GM12878 (cell line): ENCODE results near the gene LEP. TPM values are rescaled to one million over a fixed set of nuclear protein-coding genes. Genes with fewer than 3 reads are reported as not detected.

Experiments used
- ATAC-seq: fragments of 200-7000 bp; cut with Tn5 transposase; 3 replicates; pipeline ENCODE4 v1.9.1; 2020; ENCODE audit warnings: mild to moderate bottlenecking, moderate library complexity
- BruUV-seq: library from RNA; stranded (reverse); fragments of 400-500 nt; replicated peaks from 2 replicates; lab custom pipeline; 2021; lab: Mats Ljungman, UMichigan
- CTCF ChIA-PET: fragments of 300-600 bp; sonication (Branson Sonifier 250); formaldehyde crosslinking; extraction: SDS; loops from one replicate; lab custom pipeline; 2021; ENCODE audit warnings: inconsistent platforms; lab: Yijun Ruan, JAX
- POLR2A ChIA-PET: fragments of 350-600 bp; formaldehyde crosslinking; extraction: SDS; loops from one replicate; lab custom pipeline; 2021; ENCODE audit warnings: inconsistent platforms; lab: Charles Lee
- RAD21 ChIA-PET: fragments of 300-600 bp; sonication (Branson Sonifier 250); formaldehyde crosslinking; loops from one replicate; lab custom pipeline; 2023; ENCODE audit warnings: antibody characterized with exemption; ENCODE audit not compliant: unreplicated experiment; lab: Charles Lee
- SMC1A ChIA-PET: fragments of 300-600 bp; sonication (Branson Sonifier 250); formaldehyde crosslinking; loops from one replicate; lab custom pipeline; 2023; ENCODE audit not compliant: unreplicated experiment, uncharacterized antibody; lab: Charles Lee
- DNase-seq: peaks from one replicate; pipeline ENCODE4 v3.0.0-alpha.2; 2011; ENCODE audit warnings: low read depth, low spot score
- FAIRE-seq: peaks from 3 replicates; lab custom pipeline; 2011; peaks lifted over from hg19 to GRCh38; lab: Jason Lieb, UNC
- H2AFZ ChIP-seq: 2 replicates; pipeline ENCODE4 v1.6.0; 2011; ENCODE audit warnings: low read depth, low read length, control low read depth; ENCODE audit not compliant: control insufficient read depth
- H3K27ac ChIP-seq: 2 replicates; pipeline ENCODE4 v1.5.1; 2011; ENCODE audit warnings: control low read depth; ENCODE audit not compliant: control insufficient read depth, insufficient read depth
- H3K27me3 ChIP-seq, 2 experiments: replicated peaks in 1 of 2; 2 replicates each; pipeline versions ENCODE4 v1.6.0 to v1.6.1; 2011; ENCODE audit warnings: low read length in 1 of 2; ENCODE audit not compliant: control insufficient read depth in 2 of 2, insufficient read depth in 2 of 2
- H3K36me3 ChIP-seq, 2 experiments: 2 replicates each; pipeline ENCODE4 v1.5.1; 2011; ENCODE audit warnings: low read length in 1 of 2; ENCODE audit not compliant: control insufficient read depth in 2 of 2, insufficient read depth in 2 of 2
- H3K4me1 ChIP-seq: 2 replicates; pipeline ENCODE4 v1.6.1; 2011; ENCODE audit warnings: mild to moderate bottlenecking, low read length, moderate library complexity, mixed read lengths; ENCODE audit not compliant: control insufficient read depth, insufficient read depth
- H3K4me2 ChIP-seq: 2 replicates; pipeline ENCODE4 v1.6.0; 2011; ENCODE audit warnings: control low read depth; ENCODE audit not compliant: control insufficient read depth, insufficient read depth
- H3K4me3 ChIP-seq: fragments of 200-600 bp; sonication (generic); 2 replicates; pipeline ENCODE4 v1.5.1; 2016
- H3K79me2 ChIP-seq: 2 replicates; pipeline ENCODE4 v1.6.0; 2011; ENCODE audit warnings: low read length; ENCODE audit not compliant: control insufficient read depth, insufficient read depth
- H3K9ac ChIP-seq: 2 replicates; pipeline ENCODE4 v1.8.0; 2011; ENCODE audit warnings: low read length, control low read depth, mixed read lengths; ENCODE audit not compliant: control insufficient read depth, insufficient read depth
- H3K9me3 ChIP-seq: replicated peaks from 3 replicates; pipeline ENCODE4 v1.5.1; 2011; ENCODE audit warnings: mild to moderate bottlenecking, low read length; ENCODE audit not compliant: control insufficient read depth, insufficient read depth
- H4K20me1 ChIP-seq: 2 replicates; pipeline ENCODE4 v1.6.0; 2011; ENCODE audit not compliant: control insufficient read depth, insufficient read depth
- CHD4 ChIP-seq: fragments of 200-600 bp; sonication (generic); IDR thresholded peaks from 2 replicates; pipeline ENCODE4 v1.6.1; 2016; ENCODE audit warnings: mild to moderate bottlenecking
- HDGF ChIP-seq: fragments of 450-650 bp; IDR thresholded peaks from 2 replicates; pipeline ENCODE4 v1.6.1; 2016; ENCODE audit warnings: antibody characterized with exemption
- WRNIP1 ChIP-seq: IDR thresholded peaks from 2 replicates; pipeline ENCODE4 v1.6.1; 2011; ENCODE audit warnings: low read depth, low read length, improper control_type of control experiment, borderline replicate concordance
- WGBS: methylation state at CpG from one replicate; pipeline ENCODE4 v1.1.6; 2016; ENCODE audit warnings: low lambda C conversion rate; ENCODE audit not compliant: insufficient replicate concordance, insufficient coverage; ENCODE audit errors: missing lambda C conversion rate; 5-methylcytosine and 5-hydroxymethylcytosine counted together
- in situ Hi-C: fragments of 300-500 bp; cut with MboI; formaldehyde crosslinking; loops from 9 replicates; pipeline ENCODE4 v1.14.3; 2018; ENCODE audit warnings: mixed read lengths
- intact Hi-C: fragments of 100-400 bp; cut with micrococcal nuclease; formaldehyde crosslinking; loops from one replicate; pipeline ENCODE4 v1.14.2; 2022; ENCODE audit not compliant: unreplicated experiment
- polyA plus RNA-seq, 11 experiments: library from polyadenylated mRNA; depleted of rRNA in 4 of 11; unstranded in 6 of 11; stranded (reverse) in 5 of 11; fragments of >200 nt; fragmentation: Nextera tagmentation in 4 of 11; fragmentation: Illumina TruSeq in 1 of 11; extraction: Ambion mirVana in 4 of 11; extraction: Trizol in 1 of 11; gene quantifications; 1 replicate in 1 of 11; 2 replicates in 10 of 11; pipeline versions ENCODE4 v1.2.1 to v1.2.3, GENCODE V29; 2011 to 2016; ENCODE audit warnings: inconsistent platforms in 2 of 11, missing spikeins in 2 of 11, low read depth in 1 of 11
- total RNA-seq, 4 experiments: library from RNA; depleted of rRNA in 3 of 4; stranded (reverse); fragments of >200 nt in 3 of 4; fragmentation: Illumina TruSeq in 1 of 4; extraction: Trizol in 1 of 4; gene quantifications; 2 replicates each; pipeline versions ENCODE4 v1.2.1 to v1.2.3, GENCODE V29; 2013 to 2021
- TF ChIP-seq, protein P1 (sequence below): IDR thresholded peaks from 2 replicates; pipeline ENCODE4 v1.6.1; 2011; ENCODE audit warnings: borderline replicate concordance, low read depth, mild to moderate bottlenecking, moderate library complexity, mixed read lengths, low read length; ENCODE audit not compliant: insufficient read depth; ENCODE audit errors: extremely low read length
- TF ChIP-seq, protein P2 (sequence below): IDR thresholded peaks from 2 replicates; pipeline ENCODE4 v1.6.1; 2012; ENCODE audit warnings: improper control_type of control experiment, low read depth, low read length; ENCODE audit not compliant: insufficient replicate concordance

Gene LEP
- total and polyA plus RNA-seq, 10 of the 15 experiments (the other 5 are each of a cell fraction or from before 2014, with no cell fraction given): not detected

- no peak for ATAC-seq
- intact Hi-C loops: no loop called here
- TF ChIP-seq, protein P1, sequence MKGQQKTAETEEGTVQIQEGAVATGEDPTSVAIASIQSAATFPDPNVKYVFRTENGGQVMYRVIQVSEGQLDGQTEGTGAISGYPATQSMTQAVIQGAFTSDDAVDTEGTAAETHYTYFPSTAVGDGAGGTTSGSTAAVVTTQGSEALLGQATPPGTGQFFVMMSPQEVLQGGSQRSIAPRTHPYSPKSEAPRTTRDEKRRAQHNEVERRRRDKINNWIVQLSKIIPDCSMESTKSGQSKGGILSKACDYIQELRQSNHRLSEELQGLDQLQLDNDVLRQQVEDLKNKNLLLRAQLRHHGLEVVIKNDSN: no peak
- TF ChIP-seq WRNIP1 (no peak), CHD4 (no peak)
- in situ Hi-C loops: no loop called here
- ChIA-PET RAD21 (no interaction called here), POLR2A (no interaction called here), SMC1A (no interaction called here), CTCF (no interaction called here)
- Histone ChIP-seq H3K4me3 (no peak overlapping the region), H3K79me2 (no peaks in the 10 kb centered on the region), H2AFZ (no peak overlapping the region), H4K20me1 (no peaks in the 10 kb centered on the region), H3K27me3 (no peaks in the 10 kb centered on the region; a peak in 2 of 4 replicates), H3K4me1 (no peaks in the 10 kb centered on the region), H3K9me3 (no peaks in the 10 kb centered on the region; the same call in 2 of the 3 replicates), H3K9ac (no peak overlapping the region), H3K27ac (no peak overlapping the region), H3K36me3 (no peaks in the 10 kb centered on the region), H3K4me2 (no peak overlapping the region)
- WGBS: 18% methylated on average over 3 of the region's 3 CpGs
- BruUV-seq: no TSS peak
- DNase-seq: no peak
- no peak for FAIRE-seq
Observed at GRCh38 chr7:128274884-128275603, 34.0 kb downstream of the LEP start.

DNA sequence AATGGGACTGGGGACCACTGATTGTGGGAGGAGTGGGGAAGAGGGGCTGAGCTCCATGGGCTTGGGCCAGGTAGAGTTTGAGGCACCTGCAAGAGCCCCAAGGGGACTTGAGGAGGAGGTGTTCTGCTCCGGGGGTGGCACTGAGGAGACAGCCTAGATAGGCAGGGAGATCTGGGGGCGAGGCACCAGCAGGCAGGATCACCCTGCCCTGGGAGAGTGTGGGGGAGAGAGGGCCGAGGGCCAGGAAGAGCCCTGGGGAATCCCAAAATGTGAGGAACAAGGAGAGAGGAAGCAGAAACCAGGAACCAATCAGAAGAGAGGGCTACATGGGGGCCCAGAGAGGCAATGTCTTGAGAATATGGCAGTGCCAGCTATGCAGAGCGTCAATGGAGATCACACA lies 34.6 kb downstream of the LEP start:
- in situ Hi-C loops: no loop called here
- WGBS: 17% methylated on average over 4 of the region's 4 CpGs
- no peaks in the 10 kb centered on the region for H4K20me1 ChIP-seq
- intact Hi-C loops: no loop called here
- H3K27me3 ChIP-seq: no peaks in the 10 kb centered on the region; a peak in 2 of 4 replicates
- ChIA-PET CTCF (interaction anchor here (1.4 kb wide), 1 partner anchor 67 kb away, joined by 3 read pairs; no protein-coding TSS in a partner anchor), RAD21 (no interaction called here), SMC1A (no interaction called here), POLR2A (no interaction called here)
- H2AFZ ChIP-seq: no peak overlapping the region
- no peak for DNase-seq
- no peak overlapping the region for H3K4me2 ChIP-seq
- no peak overlapping the region for H3K9ac ChIP-seq
- H3K4me1 ChIP-seq: no peaks in the 10 kb centered on the region
- H3K4me3 ChIP-seq: no peak overlapping the region
- no peak for ATAC-seq
- TF ChIP-seq HDGF: no peak
- TF ChIP-seq, protein P2, sequence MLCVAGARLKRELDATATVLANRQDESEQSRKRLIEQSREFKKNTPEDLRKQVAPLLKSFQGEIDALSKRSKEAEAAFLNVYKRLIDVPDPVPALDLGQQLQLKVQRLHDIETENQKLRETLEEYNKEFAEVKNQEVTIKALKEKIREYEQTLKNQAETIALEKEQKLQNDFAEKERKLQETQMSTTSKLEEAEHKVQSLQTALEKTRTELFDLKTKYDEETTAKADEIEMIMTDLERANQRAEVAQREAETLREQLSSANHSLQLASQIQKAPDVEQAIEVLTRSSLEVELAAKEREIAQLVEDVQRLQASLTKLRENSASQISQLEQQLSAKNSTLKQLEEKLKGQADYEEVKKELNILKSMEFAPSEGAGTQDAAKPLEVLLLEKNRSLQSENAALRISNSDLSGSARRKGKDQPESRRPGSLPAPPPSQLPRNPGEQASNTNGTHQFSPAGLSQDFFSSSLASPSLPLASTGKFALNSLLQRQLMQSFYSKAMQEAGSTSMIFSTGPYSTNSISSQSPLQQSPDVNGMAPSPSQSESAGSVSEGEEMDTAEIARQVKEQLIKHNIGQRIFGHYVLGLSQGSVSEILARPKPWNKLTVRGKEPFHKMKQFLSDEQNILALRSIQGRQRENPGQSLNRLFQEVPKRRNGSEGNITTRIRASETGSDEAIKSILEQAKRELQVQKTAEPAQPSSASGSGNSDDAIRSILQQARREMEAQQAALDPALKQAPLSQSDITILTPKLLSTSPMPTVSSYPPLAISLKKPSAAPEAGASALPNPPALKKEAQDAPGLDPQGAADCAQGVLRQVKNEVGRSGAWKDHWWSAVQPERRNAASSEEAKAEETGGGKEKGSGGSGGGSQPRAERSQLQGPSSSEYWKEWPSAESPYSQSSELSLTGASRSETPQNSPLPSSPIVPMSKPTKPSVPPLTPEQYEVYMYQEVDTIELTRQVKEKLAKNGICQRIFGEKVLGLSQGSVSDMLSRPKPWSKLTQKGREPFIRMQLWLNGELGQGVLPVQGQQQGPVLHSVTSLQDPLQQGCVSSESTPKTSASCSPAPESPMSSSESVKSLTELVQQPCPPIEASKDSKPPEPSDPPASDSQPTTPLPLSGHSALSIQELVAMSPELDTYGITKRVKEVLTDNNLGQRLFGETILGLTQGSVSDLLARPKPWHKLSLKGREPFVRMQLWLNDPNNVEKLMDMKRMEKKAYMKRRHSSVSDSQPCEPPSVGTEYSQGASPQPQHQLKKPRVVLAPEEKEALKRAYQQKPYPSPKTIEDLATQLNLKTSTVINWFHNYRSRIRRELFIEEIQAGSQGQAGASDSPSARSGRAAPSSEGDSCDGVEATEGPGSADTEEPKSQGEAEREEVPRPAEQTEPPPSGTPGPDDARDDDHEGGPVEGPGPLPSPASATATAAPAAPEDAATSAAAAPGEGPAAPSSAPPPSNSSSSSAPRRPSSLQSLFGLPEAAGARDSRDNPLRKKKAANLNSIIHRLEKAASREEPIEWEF: no peak
- peaks cover 2% of the 10 kb centered on the region; the same call in 1 of the 3 replicates for H3K9me3 ChIP-seq
- no TSS peak for BruUV-seq
- H3K36me3 ChIP-seq: no peaks in the 10 kb centered on the region
- H3K27ac ChIP-seq: no peak overlapping the region
- H3K79me2 ChIP-seq: no peaks in the 10 kb centered on the region
- no peak for FAIRE-seq
